Body of pancreas (tissue), 4 donors: Measurements from ENCODE around the gene CATSPER1. TPM values are rescaled to one million over a fixed set of nuclear protein-coding genes. Genes with fewer than 3 reads are reported as not detected.

Experiments used
- ATAC-seq: fragments of 150-250 bp; one replicate; pipeline ENCODE4 v1.9.1; 2016
- DNase-seq, 4 donors: peaks; one replicate each; pipeline ENCODE4 v3.0.0-alpha.2; 2019
- H3K27ac ChIP-seq, 4 donors: fragments of 200-600 bp; sonication (generic); 1 replicate in 3 of 4; 2 replicates in 1 of 4; pipeline versions ENCODE4 v1.5.1 to v1.6.1; 2016 to 2019; ENCODE audit warnings: mild to moderate bottlenecking in 1 of 4, mixed read lengths in 1 of 4, moderate library complexity in 1 of 4
- H3K27me3 ChIP-seq, 2 donors: fragments of 200-600 bp; sonication (generic); one replicate each; pipeline ENCODE4 v1.6.0; 2016; ENCODE audit warnings: mild to moderate bottlenecking in 1 of 2
- H3K36me3 ChIP-seq, 2 donors: fragments of 200-600 bp; sonication (generic); replicated peaks in 1 of 2; 2 replicates each; pipeline ENCODE4 v1.5.1; 2016; ENCODE audit warnings: low read depth in 2 of 2; ENCODE audit not compliant: insufficient read depth in 1 of 2
- H3K4me1 ChIP-seq: fragments of 200-600 bp; sonication (generic); one replicate; pipeline ENCODE4 v1.6.0; 2016
- H3K4me3 ChIP-seq, 2 donors: fragments of 200-600 bp; sonication (generic); 1 replicate in 1 of 2; 2 replicates in 1 of 2; pipeline ENCODE4 v1.5.1; 2016 to 2019
- H3K9me3 ChIP-seq, 3 donors: fragments of 200-600 bp; sonication (generic); 1 replicate in 2 of 3; 2 replicates in 1 of 3; pipeline ENCODE4 v1.5.1; 2016
- CTCF ChIP-seq, 7 experiments: fragments of 450-650 bp in 4 of 7; fragments of 200-600 bp in 3 of 7; sonication (generic) in 3 of 7; IDR thresholded peaks; one replicate each; pipeline ENCODE4 v1.5.1; 2016 to 2019; ENCODE audit warnings: antibody characterized with exemption in 7 of 7
- POLR2A ChIP-seq, 3 donors: fragments of 450-650 bp; IDR thresholded peaks; one replicate each; pipeline ENCODE4 v1.6.1; 2016; ENCODE audit warnings: antibody characterized with exemption in 3 of 3, mild to moderate bottlenecking in 2 of 3
- WGBS, 2 donors: methylation state at CpG; one replicate each; pipeline ENCODE4 v1.1.5; 2017; 5-methylcytosine and 5-hydroxymethylcytosine counted together
- intact Hi-C: fragments of 100-400 bp; cut with DNase I; formaldehyde crosslinking; loops from one replicate; pipeline ENCODE4 v1.15.1; 2023
- total RNA-seq, 2 donors: library from RNA; depleted of rRNA; stranded (reverse); fragments of >200 nt; gene quantifications; one replicate each; pipeline ENCODE4 v1.1.0, GENCODE V29; 2016

The CATSPER1 gene
- total RNA-seq, 2 donors from 2014 or later = not detected

- intact Hi-C loops = no loop called here
- Histone ChIP-seq H3K4me1 (peaks cover 31% of the 10 kb centered on the region), H3K36me3 (peaks cover 14 to 39% of the 10 kb centered on the region in 2 donors), H3K27ac (no peak overlapping the region), H3K4me3 (no peak overlapping the region), H3K9me3 (no peaks in the 10 kb centered on the region), H3K27me3 (no peaks in the 10 kb centered on the region)
- ATAC-seq = no peak
- TF ChIP-seq CTCF (IDR thresholded peaks at IDR 0.05) = no peak
- DNase-seq = no peak
- 77 to 86% methylated on average over 6 to 7 of the region's 7 CpGs for WGBS, 2 donors
Measured at GRCh38 chr11:66055021-66055420, 28.7 kb upstream of the CATSPER1 start.

DNA sequence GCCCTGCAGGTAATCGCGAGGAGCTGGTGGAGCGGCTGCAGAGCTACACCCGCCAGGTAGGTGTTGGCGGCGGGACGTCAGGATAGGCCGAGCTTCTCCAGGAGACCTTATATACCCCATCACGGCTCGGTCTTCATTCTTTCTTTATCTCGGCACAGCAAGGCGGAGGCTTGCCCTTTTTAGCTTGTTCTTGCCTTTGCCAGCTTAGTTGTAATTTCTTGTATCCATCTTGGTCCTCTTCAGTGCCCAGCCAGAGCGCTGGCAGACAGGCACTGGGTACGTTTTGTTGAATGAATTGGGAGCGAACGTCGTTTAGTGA lies 26.3 kb upstream of the CATSPER1 start:
- peak overlapping the region; percentile 39 to 90 (median 80) for H3K27ac ChIP-seq
- WGBS, 2 donors = 0 to 1% methylated on average over 16 to 17 of the region's 17 CpGs
- no peaks in the 10 kb centered on the region for H3K9me3 ChIP-seq
- peaks cover 4 to 19% of the 10 kb centered on the region in 2 donors for H3K36me3 ChIP-seq
- intact Hi-C loops = no loop called here
- ATAC-seq = no peak
- no peak for TF ChIP-seq POLR2A (IDR thresholded peaks at IDR 0.05)
- no peak for TF ChIP-seq CTCF (IDR thresholded peaks at IDR 0.05)
- peaks cover 43% of the 10 kb centered on the region for H3K4me1 ChIP-seq
- H3K27me3 ChIP-seq = no peaks in the 10 kb centered on the region
- H3K4me3 ChIP-seq = peak overlapping the region; percentile 74 to 89
- DNase-seq = no peak

DNA sequence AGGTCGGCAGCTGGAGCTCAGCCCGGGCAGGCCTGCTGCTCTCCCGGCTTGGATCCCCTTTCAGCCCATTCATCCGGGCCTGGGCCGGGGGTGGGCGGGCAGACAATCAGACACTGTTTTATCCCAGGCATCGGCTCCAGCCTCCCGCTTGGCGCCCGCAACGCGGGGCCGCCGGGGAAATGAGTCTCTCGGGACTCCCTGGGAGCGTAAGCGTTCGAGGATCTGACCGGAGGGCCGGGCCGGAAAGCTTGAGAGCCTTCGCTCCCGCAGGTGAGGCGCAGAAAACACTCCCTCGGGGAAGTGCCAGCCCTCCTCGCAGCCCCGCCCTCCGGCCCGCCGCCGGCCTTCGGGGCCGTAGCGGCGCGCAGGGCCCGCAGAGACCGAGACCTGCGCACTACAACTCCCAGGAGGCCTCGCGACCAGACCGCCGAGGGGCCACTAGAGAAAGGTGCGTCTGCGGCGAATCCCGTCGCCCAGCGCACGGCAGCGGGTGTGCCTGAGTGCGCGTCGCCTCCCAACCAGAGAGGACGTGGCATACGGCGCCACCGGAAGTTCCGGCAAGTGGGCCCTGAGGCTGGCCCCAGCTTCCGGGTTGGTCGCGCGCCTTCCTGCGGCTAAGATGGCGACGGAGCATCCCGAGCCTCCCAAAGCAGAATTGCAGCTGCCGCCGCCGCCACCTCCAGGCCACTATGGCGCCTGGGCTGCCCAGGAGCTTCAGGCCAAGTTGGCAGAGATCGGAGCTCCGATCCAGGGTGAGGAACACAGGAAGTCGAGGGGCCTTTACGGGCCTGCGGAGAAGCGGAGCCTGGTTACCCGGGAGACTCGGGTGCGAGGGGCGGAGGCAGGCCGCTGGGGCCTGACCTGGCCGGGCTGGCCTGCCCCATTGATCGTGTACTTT lies 25.7 kb upstream of the CATSPER1 start, which contains the start of gene SF3B2:
TSS of gene SF3B2 (plus strand) at position 599 of the 898 bp plus-strand sequence. CDS start at position 620, 21 bp downstream.
- intact Hi-C loops = no loop called here
- H3K27ac ChIP-seq = peak within 1 kb of the TSS; percentile 80 to 90 (median 86)
- peak; percentile 98 to 99 (median 98) for DNase-seq

GRCh38 chr11:66051371-66051765 lies 25.1 kb upstream of the CATSPER1 start:
- Histone ChIP-seq H3K4me3 (peak overlapping the region in 1 of 2 donors; percentile 0), H3K27ac (peak overlapping the region; percentile 80 to 90 (median 86)), H3K9me3 (no peaks in the 10 kb centered on the region), H3K4me1 (peaks cover 51% of the 10 kb centered on the region), H3K36me3 (peaks cover 0 to 7% of the 10 kb centered on the region in 2 donors), H3K27me3 (no peaks in the 10 kb centered on the region)
- 32 to 35% methylated on average over 12 of the region's 12 CpGs for WGBS, 2 donors
- intact Hi-C loops = no loop called here
- ATAC-seq (no peak), DNase-seq (no peak)
- TF ChIP-seq CTCF (IDR thresholded peaks at IDR 0.05) (no peak), POLR2A (IDR thresholded peaks at IDR 0.05) (no peak)

More for the DNA sequence above, 25.7 kb upstream of the CATSPER1 start, which contains the start of gene SF3B2:
- no peaks in the 10 kb centered on the region for H3K9me3 ChIP-seq
- peaks cover 49% of the 10 kb centered on the region for H3K4me1 ChIP-seq
- ATAC-seq = peak; percentile 98
- TF ChIP-seq POLR2A (IDR thresholded peaks at IDR 0.05) (peak; percentile 58 to 87 (median 86)), CTCF (IDR thresholded peaks at IDR 0.05) (peak in 1 of 7 experiments; percentile 4)
- no peaks in the 10 kb centered on the region for H3K27me3 ChIP-seq
- H3K4me3 ChIP-seq = peak within 1 kb of the TSS; percentile 74 to 89
- peaks cover 4 to 14% of the 10 kb centered on the region in 2 donors for H3K36me3 ChIP-seq
- 0% methylated on average over 17 to 80 of the region's 84 CpGs for WGBS, 2 donors
